Cerebellar nuclear complex (tissue), 1 donor: ENCODE data around the gene TMEM158.

Source experiments
- DNase-seq, 2 experiments: peaks; one replicate each; lab custom pipeline; 2025; lab: John Stamatoyannopoulos, UW

TMEM158 gene

GRCh38 chr3:45232521-45232920, 6.4 kb upstream of the TMEM158 start:
- no peak for DNase-seq

GRCh38 chr3:45227946-45228345, 1.9 kb upstream of the TMEM158 start:
- no peak for DNase-seq

GRCh38 chr3:45227071-45227820, 1.2 kb upstream of the TMEM158 start:
- no peak for DNase-seq

- no peak for DNase-seq
Observed at GRCh38 chr3:45225465-45226205, 452 bp downstream of the TMEM158 start.

- peak in 1 of 2 experiments; percentile 26 for DNase-seq
Observed at GRCh38 chr3:45224824-45225464, 1.1 kb downstream of the TMEM158 start.

GRCh38 chr3:45223889-45224727, 2.0 kb downstream of the TMEM158 start:
- no peak for DNase-seq

GRCh38 chr3:45219694-45220093, 6.4 kb downstream of the TMEM158 start:
- no peak for DNase-seq

GRCh38 chr3:45218578-45219390, 7.3 kb downstream of the TMEM158 start:
- no peak for DNase-seq

- DNase-seq = no peak
Observed at GRCh38 chr3:45216021-45216609, 10.0 kb downstream of the TMEM158 start.

GRCh38 chr3:45215466-45215865, 10.6 kb downstream of the TMEM158 start:
- DNase-seq = no peak

- DNase-seq = no peak
Observed at GRCh38 chr3:45214061-45214680, 11.9 kb downstream of the TMEM158 start.

GRCh38 chr3:45212095-45212468, 14.0 kb downstream of the TMEM158 start:
- no peak for DNase-seq

- no peak for DNase-seq
Observed at GRCh38 chr3:45211466-45212094, 14.5 kb downstream of the TMEM158 start.

- no peak for DNase-seq
Observed at GRCh38 chr3:45210308-45211041, 15.6 kb downstream of the TMEM158 start.

- no peak for DNase-seq
Observed at GRCh38 chr3:45209526-45209925, 16.6 kb downstream of the TMEM158 start.

GRCh38 chr3:45208586-45208985, 17.5 kb downstream of the TMEM158 start:
- no peak for DNase-seq

GRCh38 chr3:45207446-45207845, 18.6 kb downstream of the TMEM158 start:
- no peak for DNase-seq

- DNase-seq = no peak
Observed at GRCh38 chr3:45205126-45205525, 21.0 kb downstream of the TMEM158 start.

GRCh38 chr3:45204136-45204535, 22.0 kb downstream of the TMEM158 start:
- no peak for DNase-seq
